Gastroesophageal sphincter (tissue), 4 donors: Measurements from ENCODE around the gene WDHD1. TPM values are rescaled to one million over a fixed set of nuclear protein-coding genes. Genes with fewer than 3 reads are reported as not detected.

Experiments
- ATAC-seq: fragments of 150-250 bp; one replicate; pipeline ENCODE4 v1.9.1; 2016; ENCODE audit warnings: mild to moderate bottlenecking, moderate library complexity
- H3K27ac ChIP-seq, 4 donors: fragments of 200-600 bp; sonication (generic) in 3 of 4; 1 replicate in 3 of 4; 2 replicates in 1 of 4; pipeline ENCODE4 v1.5.1; 2016 to 2019
- H3K27me3 ChIP-seq: fragments of 200-600 bp; sonication (generic); one replicate; pipeline ENCODE4 v1.5.1; 2019
- H3K36me3 ChIP-seq, 2 donors: fragments of 200-600 bp; sonication (generic); one replicate each; pipeline ENCODE4 v1.5.1; 2019; ENCODE audit warnings: control low read depth in 1 of 2
- H3K4me1 ChIP-seq, 3 donors: fragments of 200-600 bp; sonication (generic); 1 replicate in 2 of 3; 2 replicates in 1 of 3; pipeline ENCODE4 v1.5.1; 2016 to 2019; ENCODE audit warnings: control low read depth in 2 of 3
- H3K4me3 ChIP-seq, 2 donors: fragments of 200-600 bp; sonication (generic); one replicate each; pipeline ENCODE4 v1.5.1; 2019; ENCODE audit warnings: mild to moderate bottlenecking in 1 of 2, moderate library complexity in 1 of 2
- H3K9me3 ChIP-seq, 3 donors: fragments of 200-600 bp; sonication (generic); one replicate each; pipeline ENCODE4 v1.5.1; 2017 to 2019; ENCODE audit warnings: control low read depth in 2 of 3
- CTCF ChIP-seq, 4 experiments: fragments of 200-600 bp in 2 of 4; fragments of 450-650 bp in 2 of 4; sonication (generic) in 1 of 4; IDR thresholded peaks; one replicate each; pipeline ENCODE4 v1.5.1; 2017 to 2019; ENCODE audit warnings: antibody characterized with exemption in 4 of 4, mild to moderate bottlenecking in 2 of 4, moderate library complexity in 2 of 4
- EP300 ChIP-seq: sonication (generic); formaldehyde crosslinking; IDR thresholded peaks from one replicate; pipeline ENCODE4 v1.6.1; 2017; ENCODE audit warnings: antibody characterized with exemption, mild to moderate bottlenecking
- POLR2A ChIP-seq, 2 donors: fragments of 450-650 bp; IDR thresholded peaks; one replicate each; pipeline ENCODE4 v1.6.1; 2017; ENCODE audit warnings: antibody characterized with exemption in 2 of 2, mild to moderate bottlenecking in 2 of 2, moderate library complexity in 1 of 2
- POLR2AphosphoS5 ChIP-seq: sonication (generic); formaldehyde crosslinking; IDR thresholded peaks from one replicate; pipeline ENCODE4 v1.6.1; 2017; ENCODE audit warnings: antibody characterized with exemption
- WGBS, 2 donors: methylation state at CpG; one replicate each; pipeline ENCODE4 v1.1.5; 2018; ENCODE audit warnings: low coverage in 1 of 2; 5-methylcytosine and 5-hydroxymethylcytosine counted together
- total RNA-seq, 4 donors: library from RNA; depleted of rRNA; stranded (reverse); fragments of >200 nt; gene quantifications; one replicate each; pipeline ENCODE4 v1.1.0, GENCODE V29; 2016

Gene WDHD1
- total RNA-seq: 1 to 10 TPM in 2 of 4 donors, under 1 TPM in 2; 0.47 to 5.3 (median 2.2) TPM

- Histone ChIP-seq H3K27ac (peak within 1 kb of the TSS; percentile 66 to 92 (median 90)), H3K9me3 (no peaks in the 10 kb centered on the region), H3K4me3 (peak within 1 kb of the TSS; percentile 65 to 70), H3K4me1 (peaks cover 12 to 45% (median 17%) of the 10 kb centered on the region in 3 donors), H3K36me3 (no peaks in the 10 kb centered on the region), H3K27me3 (no peaks in the 10 kb centered on the region)
- ATAC-seq: peak; percentile 100
- TF ChIP-seq EP300 (no peak), POLR2AphosphoS5 (peak; percentile 83), POLR2A (IDR thresholded peaks at IDR 0.05) (peak; percentile 58 to 69), CTCF (IDR thresholded peaks at IDR 0.05) (peak in 3 of 4 experiments; percentile 20 to 48 (median 32))
- WGBS, 2 donors: 0 to 7% methylated on average over 3 to 8 of the region's 56 CpGs
Measured at GRCh38 chr14:55026793-55027561, at the start of gene WDHD1, which contains the start of gene SOCS4. Gene WDHD1 (minus strand): TSS chr14:55027099. CDS start chr14:55026787, 312 bp downstream. Gene SOCS4 (plus strand): TSS chr14:55027236. CDS start chr14:55043042, 15,806 bp downstream.

- ATAC-seq: no peak
- Histone ChIP-seq H3K36me3 (no peaks in the 10 kb centered on the region), H3K9me3 (no peaks in the 10 kb centered on the region), H3K27ac (no peak overlapping the region), H3K4me3 (no peak overlapping the region), H3K4me1 (peaks cover 5 to 43% (median 6%) of the 10 kb centered on the region in 3 donors), H3K27me3 (no peaks in the 10 kb centered on the region)
- 62 to 72% methylated on average over 3 of the region's 3 CpGs for WGBS, 2 donors
- no peak for TF ChIP-seq EP300
- no peak for TF ChIP-seq POLR2AphosphoS5
- no peak for TF ChIP-seq CTCF (IDR thresholded peaks at IDR 0.05)
- no peak for TF ChIP-seq POLR2A (IDR thresholded peaks at IDR 0.05)
Measured at GRCh38 chr14:55075628-55076175, 48.8 kb upstream of the WDHD1 start.

- peak overlapping the region in 3 of 4 donors; percentile 14 to 39 (median 15) for H3K27ac ChIP-seq
- H3K4me3 ChIP-seq: no peak overlapping the region
- H3K36me3 ChIP-seq: no peaks in the 10 kb centered on the region
Measured at GRCh38 chr14:55074662-55075061, 47.8 kb upstream of the WDHD1 start.

GRCh38 chr14:55073856-55074255, 47.0 kb upstream of the WDHD1 start:
- TF ChIP-seq POLR2AphosphoS5: no peak
- TF ChIP-seq EP300: no peak
- TF ChIP-seq CTCF (IDR thresholded peaks at IDR 0.05): no peak
- no peak for TF ChIP-seq POLR2A (IDR thresholded peaks at IDR 0.05)
- Histone ChIP-seq H3K4me1 (peaks cover 5 to 47% (median 6%) of the 10 kb centered on the region in 3 donors), H3K9me3 (no peaks in the 10 kb centered on the region), H3K4me3 (no peak overlapping the region), H3K36me3 (no peaks in the 10 kb centered on the region), H3K27me3 (no peaks in the 10 kb centered on the region), H3K27ac (peak overlapping the region in 3 of 4 donors; percentile 11 to 39 (median 18))
- no peak for ATAC-seq
- WGBS, 2 donors: 29 to 80% methylated on average over 2 of the region's 2 CpGs

More at GRCh38 chr14:55074662-55075061, 47.8 kb upstream of the WDHD1 start:
- H3K4me1 ChIP-seq: peaks cover 5 to 47% (median 6%) of the 10 kb centered on the region in 3 donors
- TF ChIP-seq POLR2A (IDR thresholded peaks at IDR 0.05) (no peak), POLR2AphosphoS5 (no peak), CTCF (IDR thresholded peaks at IDR 0.05) (no peak), EP300 (no peak)
- no peaks in the 10 kb centered on the region for H3K9me3 ChIP-seq
- H3K27me3 ChIP-seq: no peaks in the 10 kb centered on the region
- no peak for ATAC-seq
- 11 to 14% methylated on average over 4 to 5 of the region's 5 CpGs for WGBS, 2 donors
